ENCODE measurements around the gene FAM83G. TPM values are rescaled to one million over a fixed set of nuclear protein-coding genes. Genes with fewer than 3 reads are reported as not detected.
"Not testable (repeated sequence)": the region's sequence is repeated elsewhere in the genome, so short reads cannot be mapped to it uniquely, and the experiment has no call there.

Gene FAM83G
- total RNA-seq, 1 experiment from 2014 or later = 2.9 TPM

DNA sequence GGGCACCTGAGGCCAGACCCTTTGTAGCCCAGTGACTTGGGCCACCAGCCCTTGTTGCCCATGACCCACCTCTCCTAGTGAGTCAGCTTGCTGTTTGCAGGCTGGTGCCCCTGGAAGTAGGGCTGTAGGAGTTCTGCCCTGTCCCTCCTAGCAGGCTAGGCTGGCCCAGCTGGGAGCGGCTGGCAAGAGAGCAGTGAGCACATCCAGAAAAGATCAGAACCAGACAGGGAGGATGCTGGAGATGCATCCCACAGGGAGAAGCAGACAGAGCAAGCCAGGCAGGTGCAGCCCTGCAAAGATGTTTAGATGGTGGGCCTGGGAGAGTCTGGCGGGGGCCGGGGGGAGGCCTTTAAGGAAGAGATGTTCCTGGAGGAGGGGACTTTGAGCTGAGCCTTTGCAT lies 50.2 kb downstream of the FAM83G start:
- no peak for DNase-seq (ENCODE audit: low read depth)

DNA sequence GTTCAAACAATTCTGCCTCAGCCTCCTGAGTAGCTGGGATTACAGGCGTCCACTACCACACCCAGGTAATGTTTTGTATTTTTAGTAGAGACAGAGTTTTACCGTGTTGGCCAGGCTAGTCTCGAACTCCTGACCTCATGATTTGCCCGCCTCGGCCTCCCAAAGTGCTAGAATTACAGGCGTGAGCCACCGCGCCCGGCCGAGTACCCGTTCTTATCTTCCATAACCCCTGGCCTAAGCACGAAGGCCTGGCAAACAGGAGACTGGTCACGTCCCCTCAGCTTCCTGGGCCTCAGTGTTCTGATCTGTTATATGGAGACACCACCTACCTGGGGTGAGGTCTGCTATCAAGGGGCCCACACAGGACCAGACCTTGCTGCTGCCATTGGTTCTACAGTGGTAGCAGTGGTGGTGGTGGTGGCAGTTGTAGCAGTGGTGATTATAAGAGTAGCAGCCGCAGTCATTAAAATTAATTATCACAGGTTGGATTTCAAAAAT lies 51.3 kb downstream of the FAM83G start:
- DNase-seq (ENCODE audit: low read depth) = no peak

DNA sequence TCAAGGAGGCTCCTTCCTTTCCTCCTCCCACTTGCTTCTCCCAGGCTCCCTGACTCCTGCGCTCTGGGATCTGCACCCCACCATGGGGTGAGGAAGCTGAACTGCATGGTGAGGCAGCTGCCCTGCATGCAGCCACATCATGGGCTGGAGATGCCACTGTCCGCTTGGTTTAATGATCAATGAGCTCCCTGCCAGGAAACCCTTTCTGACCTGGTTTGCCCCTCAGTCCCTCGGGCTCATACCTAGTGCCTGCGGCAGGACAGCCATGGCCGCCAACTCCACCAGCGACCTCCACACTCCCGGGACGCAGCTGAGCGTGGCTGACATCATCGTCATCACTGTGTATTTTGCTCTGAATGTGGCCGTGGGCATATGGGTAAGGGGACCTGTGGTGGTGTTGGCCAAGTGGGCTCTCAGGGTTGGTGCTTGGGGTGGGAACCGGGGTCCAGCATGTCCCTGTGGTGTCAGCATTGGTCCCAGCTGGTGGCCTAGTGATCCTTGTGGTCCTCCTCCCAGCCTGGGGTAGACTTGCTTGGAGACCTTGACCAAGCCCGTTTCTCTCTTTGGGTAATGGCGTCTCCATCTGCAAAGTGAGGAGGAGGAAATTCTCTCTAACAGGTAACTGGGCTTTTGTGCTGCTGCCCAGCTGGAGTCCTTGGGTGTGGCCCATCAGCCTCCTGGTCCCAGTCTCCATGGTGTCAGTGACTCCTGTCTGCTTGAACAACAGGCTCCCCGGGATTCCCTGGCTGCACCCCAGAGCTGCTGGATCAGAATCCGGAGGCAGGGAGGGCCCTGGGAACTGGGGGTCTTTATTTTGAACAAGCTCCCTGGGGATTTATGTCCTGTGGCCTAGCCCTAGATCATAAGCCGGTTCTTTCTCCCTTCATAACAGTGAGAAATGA lies 52.4 kb downstream of the FAM83G start, which contains the start of gene SLC5A10:
TSS of gene SLC5A10 (plus strand) at position 225 of the 902 bp plus-strand sequence. CDS start at position 266, 41 bp downstream.
- DNase-seq (ENCODE audit: low read depth) = no peak

DNA sequence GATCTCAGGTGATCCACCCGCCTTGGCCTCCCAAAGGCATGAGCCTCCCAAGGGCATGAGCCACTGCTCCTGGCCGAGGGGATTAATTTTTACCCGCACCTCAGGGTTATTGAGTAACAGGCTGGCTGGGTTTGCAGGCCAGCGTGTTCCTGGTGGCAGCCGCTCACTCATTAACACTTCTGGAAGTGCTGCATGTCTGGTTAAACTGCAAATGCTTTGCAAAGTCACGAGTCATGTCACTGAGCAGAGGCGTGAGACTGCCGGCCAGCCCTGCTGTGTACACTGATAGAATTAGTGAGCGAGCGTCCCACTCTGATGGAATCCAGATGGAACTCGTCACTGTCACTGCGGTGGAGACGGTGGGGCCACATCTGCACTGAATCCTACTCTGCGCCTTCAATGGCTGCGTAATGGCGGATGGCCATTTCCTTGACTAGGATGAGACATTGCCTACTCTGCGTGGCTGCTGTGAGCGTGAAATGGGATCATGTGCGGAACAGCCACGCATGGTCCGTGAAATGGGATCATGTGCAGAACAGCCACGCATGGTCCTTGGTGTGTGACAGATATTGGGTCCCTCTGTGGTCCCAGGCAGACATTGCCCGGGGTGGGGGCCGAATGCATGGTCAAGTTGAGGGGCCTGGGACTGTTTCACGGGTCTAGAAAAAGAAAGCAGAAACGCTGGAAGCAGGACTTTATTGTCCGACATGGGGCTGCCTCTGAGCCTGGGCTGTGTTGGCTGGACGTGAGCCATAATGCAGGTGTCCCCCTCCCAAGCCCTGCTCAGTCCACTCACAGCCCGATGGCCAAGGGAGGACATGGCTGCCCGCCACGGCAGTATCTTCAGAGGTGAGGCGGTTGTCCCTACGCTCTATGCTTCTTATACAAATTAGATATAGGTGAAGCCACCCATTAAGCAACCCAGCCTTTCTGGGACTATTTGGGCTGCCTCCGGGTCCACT lies 53.3 kb downstream of the FAM83G start:
- no peak for DNase-seq (ENCODE audit: low read depth)

DNA sequence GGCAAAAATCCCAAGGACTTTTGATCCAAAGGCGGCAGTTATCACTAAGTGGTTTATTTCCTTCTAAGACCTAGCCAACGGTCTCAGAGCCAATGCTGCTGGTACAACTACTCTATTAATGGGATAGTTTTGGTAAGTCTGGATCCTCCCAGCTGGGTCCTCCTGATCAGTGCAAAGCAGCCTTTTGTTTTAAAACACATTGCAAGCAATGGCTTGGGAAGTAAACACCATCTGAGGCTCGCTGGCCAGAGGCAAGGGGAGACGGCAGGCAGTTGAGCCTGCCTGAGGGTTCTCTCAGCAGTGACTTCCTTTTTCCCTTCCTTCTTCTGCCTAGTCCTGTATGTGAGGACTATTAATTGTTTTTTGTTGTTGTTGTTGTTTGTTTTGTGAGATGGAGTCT lies 54.2 kb downstream of the FAM83G start:
- DNase-seq (ENCODE audit: low read depth) = no peak

DNA sequence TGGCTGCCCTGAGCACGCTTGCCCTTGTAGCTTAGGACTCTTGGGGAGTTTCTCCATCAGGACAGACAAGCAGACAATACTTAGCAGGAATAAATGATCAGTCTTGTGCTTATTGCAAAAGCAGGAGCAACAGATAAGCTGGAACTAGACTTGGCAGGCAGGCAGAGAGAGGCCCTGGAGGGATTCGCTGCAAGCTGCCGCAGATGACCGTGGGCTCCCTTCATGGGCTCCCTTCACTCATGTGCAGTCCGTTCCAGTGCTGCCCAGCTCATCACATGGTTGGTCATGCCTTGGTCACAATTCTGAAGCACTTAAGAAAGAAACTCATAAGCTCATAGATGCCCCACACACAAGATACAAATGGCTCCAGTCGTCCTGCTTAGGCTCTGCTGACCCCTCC lies 55.0 kb downstream of the FAM83G start:
- no peak for DNase-seq (ENCODE audit: low read depth)

DNA sequence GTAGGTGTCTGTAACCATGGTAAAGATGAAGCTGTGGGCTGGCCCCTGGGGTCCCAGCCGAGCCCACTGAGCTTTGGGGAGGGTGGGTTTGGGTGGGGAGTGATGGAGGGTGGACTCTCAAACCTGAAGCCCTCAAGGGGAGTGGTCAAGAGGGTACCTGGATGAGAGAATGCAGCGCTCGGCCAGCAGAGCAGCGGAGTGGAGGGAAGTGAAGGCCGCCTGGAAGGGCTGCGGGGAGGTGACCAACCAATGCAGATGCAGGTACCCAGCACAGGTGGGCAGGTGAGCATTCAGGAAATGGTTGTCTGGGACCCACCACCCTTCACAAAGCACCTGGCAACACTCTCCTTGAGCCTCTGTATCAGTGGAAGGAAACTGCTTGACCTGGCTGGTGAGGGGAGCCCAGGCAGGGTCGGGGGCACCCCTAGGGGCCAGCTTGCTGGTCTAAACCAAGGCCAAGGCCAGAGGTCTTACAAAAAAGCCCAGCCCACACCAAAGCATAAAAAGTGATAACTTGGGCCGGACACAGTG lies 56.0 kb downstream of the FAM83G start:
- no peak for DNase-seq (ENCODE audit: low read depth)

DNA sequence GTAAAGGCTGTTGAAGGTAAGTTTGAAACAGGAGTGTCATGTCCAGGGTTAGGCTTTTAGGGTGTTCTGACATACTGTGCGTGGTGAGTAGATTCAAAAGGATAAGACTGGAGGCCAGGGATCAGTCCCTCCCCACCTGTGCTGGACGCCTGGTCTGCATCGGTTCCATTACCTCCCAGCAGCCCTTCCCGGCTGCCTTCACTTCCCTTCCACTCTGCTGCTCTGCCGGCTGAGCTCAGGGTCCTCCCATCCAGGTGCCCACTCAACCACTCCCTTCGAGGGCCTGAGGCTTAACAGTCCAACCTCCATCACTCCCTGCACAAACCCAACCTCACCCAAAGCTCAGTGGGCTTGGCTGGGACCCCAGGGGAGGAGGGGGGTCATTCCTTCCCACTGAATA lies 56.7 kb downstream of the FAM83G start:
- DNase-seq (ENCODE audit: low read depth) = no peak

DNA sequence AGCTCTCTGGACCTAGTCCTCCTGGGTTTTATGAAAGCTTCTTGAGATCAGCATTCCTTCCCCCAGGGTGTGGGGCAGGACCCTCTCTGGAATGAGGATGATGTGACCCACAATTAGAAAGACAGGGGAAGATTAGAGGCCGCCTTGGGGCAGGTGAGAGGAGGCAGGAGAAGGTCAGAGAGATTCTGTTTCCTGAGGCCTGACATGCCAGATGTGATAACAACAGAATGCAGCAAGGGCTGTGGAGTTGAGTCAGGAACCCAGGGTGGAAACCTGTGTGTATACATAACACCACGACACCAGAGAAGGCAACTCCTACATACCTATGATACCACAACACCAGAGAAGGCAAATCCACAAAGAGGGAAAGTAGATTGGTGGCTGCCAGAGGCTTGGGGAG lies 58.0 kb downstream of the FAM83G start:
- DNase-seq (ENCODE audit: low read depth) = no peak

DNA sequence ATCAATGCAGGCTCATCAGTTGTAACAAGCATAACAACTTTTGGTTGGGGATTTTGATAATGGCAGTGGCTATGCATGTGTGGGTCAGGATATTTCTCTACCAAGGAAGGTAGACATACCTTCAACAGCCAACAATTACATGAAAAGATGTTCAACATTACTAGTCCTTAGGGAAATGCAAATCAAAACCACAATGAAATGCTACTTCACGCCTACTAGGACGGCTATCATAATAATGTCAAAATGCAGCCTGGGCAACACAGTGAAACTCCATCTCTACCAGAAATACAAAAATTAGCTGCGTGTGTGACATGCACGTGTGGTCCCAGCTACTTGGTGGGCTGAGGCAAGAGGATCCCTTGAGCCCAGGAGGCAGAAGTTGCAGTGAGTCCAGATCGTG lies 59.9 kb downstream of the FAM83G start:
- no peak for DNase-seq (ENCODE audit: low read depth)

DNA sequence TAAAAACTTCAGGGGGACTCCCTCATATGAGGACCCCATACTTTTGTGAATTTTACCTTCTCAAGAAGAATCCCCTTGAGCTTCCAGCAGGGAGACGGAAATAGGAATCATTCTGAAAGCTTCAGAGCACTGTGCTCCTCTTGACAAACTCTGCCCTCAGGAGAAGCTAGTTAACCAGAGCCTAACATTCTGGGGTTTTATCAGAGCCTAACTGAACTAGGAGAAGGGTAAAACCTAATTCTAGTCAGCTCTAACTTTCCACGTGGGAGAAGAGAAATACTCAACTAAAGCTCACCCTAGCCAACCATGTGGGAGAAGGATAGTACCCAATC lies 65.9 kb downstream of the FAM83G start:
- DNase-seq (ENCODE audit: low read depth) = no peak

DNA sequence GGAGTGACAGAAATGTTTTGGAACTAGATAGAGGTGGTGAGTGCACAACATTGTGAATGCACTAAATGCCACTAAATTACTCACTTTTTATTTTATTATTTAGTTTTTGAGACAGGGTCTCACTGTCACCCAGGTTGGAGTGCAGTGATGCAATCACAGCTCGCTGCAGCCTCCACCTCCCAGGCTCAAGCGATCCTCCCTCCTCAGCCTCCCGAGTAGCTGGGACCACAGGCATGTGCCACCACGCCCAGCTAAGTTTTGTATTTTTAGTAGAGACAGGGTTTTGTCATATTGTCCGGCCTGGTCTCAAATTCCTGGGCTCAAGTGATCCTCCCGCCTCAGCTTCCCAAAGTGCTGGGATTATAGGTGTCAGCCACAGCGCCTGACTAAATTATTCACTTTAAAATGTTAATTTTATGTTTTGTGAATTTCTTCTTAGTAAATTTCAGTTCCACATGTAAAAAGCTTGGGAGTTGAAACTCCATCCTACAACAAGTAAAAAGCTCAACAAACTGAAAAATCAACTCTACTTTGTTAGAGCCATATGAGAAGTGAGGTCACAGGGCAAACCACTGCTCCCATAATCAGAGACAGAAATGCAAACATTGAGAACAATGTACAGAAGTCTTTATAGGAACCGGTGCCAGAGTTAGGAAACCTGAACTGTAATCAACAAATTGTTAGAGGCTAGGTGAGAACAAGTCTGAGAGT lies 66.4 kb downstream of the FAM83G start:
- no peak for DNase-seq (ENCODE audit: low read depth)

DNA sequence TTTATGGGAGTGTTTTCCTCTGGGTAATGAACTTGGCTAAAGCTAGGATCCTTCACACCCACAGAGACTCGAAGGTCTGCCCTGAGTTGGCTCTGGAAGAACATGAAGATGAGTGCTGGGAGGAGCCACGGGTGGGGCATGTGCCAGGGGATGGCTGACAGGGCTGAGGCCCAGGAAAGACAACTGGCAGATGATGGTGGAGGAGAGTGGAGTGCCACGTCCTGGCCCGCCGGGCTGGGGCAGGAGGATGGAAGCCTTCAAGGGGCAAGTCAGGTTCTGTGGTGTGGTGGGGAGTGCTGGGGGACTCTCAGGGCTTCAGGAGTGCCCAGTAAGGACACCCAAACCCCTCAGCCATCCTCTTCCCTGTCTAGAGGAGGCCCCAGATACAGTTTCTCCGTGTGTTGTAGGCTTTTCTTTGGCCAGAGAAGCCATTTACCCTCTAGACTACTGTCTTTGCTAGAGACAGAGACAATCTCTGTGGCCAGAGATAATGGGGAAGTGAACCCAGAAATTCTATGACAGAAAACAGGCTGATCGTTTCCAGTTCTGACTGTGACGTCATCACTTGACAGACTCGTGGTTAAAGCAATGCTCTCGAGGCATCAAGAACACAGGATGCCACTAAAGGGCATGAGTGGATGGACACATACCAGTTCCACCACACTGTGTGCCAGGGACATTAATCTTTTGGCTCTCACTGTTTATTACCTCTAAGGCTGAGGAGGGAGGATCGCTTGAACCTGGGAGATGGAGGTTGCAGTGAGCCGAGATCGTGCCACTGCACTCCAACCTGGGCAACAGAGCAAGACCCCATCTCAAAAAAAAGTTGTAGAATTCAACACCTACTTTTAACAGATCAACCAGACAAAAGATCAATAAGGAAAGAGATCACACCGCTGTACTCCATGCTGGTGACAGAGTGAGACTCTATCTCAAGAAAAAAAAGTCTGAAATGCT lies 71.2 kb downstream of the FAM83G start:
- no peak for DNase-seq (ENCODE audit: low read depth)

DNA sequence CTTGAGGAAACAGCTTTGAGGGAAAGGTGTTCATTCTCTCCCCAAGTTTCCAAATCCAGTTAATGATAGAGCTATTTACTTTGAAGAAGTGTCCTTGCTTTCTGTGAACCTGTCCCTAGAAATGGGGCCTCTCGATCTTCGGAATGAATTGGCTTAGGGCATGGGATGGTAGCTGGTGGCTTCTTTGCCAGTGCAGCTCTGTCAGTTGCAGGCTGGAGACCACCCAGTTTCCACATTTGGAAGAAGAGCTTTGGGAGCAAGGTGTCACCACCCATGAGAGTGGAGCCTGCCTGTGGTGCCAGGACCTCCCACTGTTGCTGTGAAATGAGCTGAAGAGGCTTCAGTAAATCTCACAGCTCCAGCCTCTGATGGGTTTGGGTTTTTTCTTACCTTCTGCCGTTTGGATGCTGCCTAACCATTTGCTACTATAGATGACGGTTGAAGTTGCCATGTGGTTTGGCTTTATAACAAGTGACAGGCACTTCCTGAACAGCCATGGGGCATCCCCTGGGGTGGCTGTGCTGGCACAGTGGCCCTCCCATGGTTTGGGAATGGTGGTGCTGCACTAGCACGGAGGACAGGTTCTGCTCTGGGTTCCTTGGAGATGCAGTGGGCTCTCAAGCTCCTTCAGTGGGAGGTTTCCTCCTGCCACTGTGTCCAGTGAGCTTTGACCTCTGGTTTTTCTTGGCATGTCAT lies 72.1 kb downstream of the FAM83G start:
- no peak for DNase-seq (ENCODE audit: low read depth)

DNA sequence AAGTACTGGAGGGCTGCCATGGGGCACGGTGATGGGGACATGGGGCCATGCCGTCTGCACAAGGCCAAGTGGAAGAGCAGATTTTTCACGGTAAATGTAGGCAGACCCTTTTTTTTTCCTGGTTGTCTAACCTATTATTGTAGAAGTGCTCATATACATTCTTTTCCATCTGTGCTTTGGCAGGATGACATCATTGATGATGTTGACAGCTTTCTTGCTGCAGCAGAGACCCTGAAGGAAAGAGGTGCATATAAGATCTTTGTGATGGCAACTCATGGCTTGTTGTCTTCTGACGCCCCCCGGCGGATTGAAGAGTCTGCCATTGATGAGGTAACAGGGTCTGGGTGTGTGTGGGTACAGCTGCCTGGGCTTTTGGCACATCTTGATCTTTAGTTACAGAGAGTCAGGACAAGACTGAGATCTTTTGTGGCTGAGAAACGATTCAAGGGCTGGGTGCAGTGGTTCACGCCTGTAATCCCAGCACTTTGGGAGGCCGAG lies 75.9 kb downstream of the FAM83G start:
- DNase-seq (ENCODE audit: low read depth) = no peak

DNA sequence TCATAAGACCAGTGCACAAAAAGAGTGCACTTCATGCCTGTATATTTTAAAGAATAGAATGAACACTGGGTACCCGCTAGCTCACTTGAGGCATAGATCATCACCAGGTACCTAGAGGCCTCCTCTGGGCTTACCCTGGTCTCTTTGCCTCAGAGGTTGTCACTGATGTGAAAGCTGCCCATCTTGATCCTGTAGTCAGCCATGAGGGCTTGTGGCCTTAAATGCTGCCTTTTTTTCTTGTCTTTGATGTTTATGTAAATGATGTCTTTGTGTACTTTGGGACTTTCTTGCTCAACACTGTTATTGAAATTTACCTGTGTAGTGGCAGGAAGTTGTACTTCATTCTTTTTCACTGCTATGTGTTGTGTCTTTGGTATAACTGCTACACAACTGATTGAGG lies 79.4 kb downstream of the FAM83G start:
- DNase-seq (ENCODE audit: low read depth) = no peak

DNA sequence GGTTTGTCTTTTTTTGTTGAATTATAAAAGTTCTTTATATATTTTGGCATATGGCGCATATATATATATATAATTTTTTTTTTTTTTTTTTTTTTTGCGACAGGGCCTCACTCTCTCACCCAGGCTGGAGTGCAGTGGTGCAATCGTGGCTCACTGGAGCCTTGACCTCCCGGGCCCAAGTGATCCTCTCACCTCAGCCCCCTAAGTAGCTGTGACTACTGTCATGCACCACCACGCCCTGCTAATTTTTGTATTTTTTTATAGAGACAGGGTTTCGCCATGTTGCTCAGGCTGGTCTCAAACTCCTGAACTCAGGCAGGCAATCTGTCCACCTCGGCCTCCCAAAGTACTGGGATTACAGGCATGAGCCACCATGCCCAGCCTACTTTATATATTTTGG lies 82.0 kb downstream of the FAM83G start:
- DNase-seq (ENCODE audit: low read depth) = not testable (repeated sequence)

DNA sequence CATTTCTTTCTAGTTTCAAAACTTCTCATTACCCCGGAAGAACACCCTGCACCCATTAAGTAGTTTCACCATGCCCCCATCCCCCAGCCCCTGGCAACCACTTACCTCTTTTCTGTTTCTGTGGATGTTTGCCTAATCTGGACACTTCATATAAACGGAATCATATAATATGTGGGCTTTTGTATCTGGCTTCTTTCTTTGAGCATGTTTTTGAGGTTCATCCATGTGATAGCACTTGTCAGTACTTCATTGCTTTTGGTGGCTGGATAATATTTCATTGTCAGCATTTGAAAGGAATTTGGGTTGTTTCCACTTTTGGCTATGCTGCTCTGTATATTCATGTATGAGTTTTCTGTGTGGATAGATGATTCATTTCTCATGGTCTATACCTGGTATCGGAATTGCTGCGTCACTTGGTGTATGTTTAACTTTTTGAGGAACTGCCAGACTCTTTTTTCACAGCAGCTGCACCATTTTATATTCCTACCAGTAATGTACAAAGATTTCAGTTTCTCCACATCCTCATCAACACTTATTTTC lies 82.6 kb downstream of the FAM83G start:
- no peak for DNase-seq (ENCODE audit: low read depth)

DNA sequence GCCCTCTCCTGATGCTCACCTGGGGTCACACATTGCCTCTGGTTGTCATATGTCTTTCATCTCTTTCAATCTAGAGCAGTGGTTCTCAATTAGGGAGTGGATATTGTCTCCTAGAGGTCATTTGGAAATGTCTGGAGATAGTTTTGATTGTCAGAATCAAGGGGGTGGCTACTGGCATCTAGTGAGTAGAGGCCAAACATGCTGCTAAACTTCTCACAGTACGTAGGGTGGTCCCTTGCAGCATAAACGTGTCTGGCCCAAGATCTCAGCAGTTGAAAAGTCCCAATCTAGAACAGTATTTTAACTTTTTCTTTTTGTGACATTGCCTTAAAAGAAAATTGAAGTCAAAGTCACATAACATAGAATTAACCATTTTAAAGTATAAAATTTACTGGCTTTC lies 83.1 kb downstream of the FAM83G start:
- no peak for DNase-seq (ENCODE audit: low read depth)

Measured in RPMI7951 (cell line).